Panc1 (cell line): ENCODE results near the gene DUSP16.

ENCODE experiments used
- CTCF ChIP-seq: fragments of 450-650 bp; IDR thresholded peaks from 2 replicates; pipeline ENCODE4 v1.5.1; 2017; ENCODE audit warnings: mild to moderate bottlenecking
- POLR2AphosphoS5 ChIP-seq: IDR thresholded peaks from 2 replicates; pipeline ENCODE4 v1.6.1; 2012; ENCODE audit warnings: mild to moderate bottlenecking, low read depth, low read length, moderate library complexity
- TCF7L2 ChIP-seq: IDR thresholded peaks from 2 replicates; pipeline ENCODE4 v1.6.1; 2011; ENCODE audit warnings: mild to moderate bottlenecking, low read depth, low read length, inconsistent platforms

GRCh38 chr12:12482150-12482761 is 80.4 kb downstream of the DUSP16 start:
- TF ChIP-seq POLR2AphosphoS5 (no peak), TCF7L2 (no peak), CTCF (no peak)
